Activated T-cell treated with anti-CD3 and anti-CD28 coated beads, Interleukin-2, amount 50 U/mL, for 1 hour (primary cell): Measurements from ENCODE around the gene MAP3K1.

Experiments used
- DNase-seq: peaks from one replicate; pipeline ENCODE4 v3.0.0-alpha.2; 2020

Gene MAP3K1

DNA sequence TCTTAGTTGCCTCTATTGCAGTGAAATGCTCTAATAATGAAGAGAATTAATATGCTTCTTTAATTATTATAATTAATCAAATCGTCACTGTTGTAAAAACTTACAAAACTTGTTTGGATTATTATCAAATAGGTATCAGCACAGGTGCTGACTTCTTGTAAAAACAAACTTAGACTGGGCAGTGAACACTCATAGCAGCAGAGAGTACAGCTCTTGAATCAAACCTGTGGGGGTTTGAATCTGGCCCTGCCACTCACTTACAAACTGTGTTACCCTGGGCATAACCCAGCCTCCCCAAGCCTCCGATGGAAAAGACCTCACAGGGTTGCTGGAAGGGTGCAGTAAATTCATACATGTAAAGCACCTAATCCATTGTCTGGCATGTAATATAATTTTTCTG lies 35.1 kb downstream of the MAP3K1 start:
- no peak for DNase-seq

GRCh38 chr5:56851258-56851941 lies 36.1 kb downstream of the MAP3K1 start:
- DNase-seq: no peak

GRCh38 chr5:56852228-56853000 lies 37.1 kb downstream of the MAP3K1 start:
- no peak for DNase-seq

- DNase-seq: no peak
These were observed 38.3 kb downstream of the MAP3K1 start for GRCh38 chr5:56853698-56854097.

- no peak for DNase-seq
These were observed 39.6 kb downstream of the MAP3K1 start for GRCh38 chr5:56854920-56855319.

DNA sequence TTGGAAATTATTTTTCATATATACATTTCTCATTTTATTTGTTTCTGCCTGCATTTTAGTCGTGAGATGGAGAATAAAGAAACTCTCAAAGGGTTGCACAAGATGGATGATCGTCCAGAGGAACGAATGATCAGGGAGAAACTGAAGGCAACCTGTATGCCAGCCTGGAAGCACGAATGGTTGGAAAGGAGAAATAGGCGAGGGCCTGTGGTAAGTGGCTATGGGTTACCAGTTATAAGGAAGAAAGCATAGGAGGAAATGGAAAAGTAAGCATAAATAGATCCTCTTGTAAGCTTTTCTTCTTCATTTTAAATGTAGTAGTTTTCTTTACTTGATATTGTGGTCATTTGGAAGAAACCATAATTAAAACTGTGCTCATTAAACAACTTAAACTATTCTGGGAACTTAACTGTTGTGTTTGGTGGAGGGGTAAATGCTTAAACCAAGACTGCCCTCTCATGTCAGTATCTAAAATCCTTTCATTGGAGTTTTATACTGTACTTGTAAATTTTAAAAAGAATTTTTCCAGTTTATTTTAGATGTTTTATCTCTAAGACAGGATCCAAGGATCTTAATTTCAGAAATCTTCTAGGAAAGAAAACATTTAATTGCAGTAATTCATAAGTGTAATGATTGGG lies 41.3 kb downstream of the MAP3K1 start:
- no peak for DNase-seq

- no peak for DNase-seq
These were observed 43.6 kb downstream of the MAP3K1 start for GRCh38 chr5:56858777-56859442.

DNA sequence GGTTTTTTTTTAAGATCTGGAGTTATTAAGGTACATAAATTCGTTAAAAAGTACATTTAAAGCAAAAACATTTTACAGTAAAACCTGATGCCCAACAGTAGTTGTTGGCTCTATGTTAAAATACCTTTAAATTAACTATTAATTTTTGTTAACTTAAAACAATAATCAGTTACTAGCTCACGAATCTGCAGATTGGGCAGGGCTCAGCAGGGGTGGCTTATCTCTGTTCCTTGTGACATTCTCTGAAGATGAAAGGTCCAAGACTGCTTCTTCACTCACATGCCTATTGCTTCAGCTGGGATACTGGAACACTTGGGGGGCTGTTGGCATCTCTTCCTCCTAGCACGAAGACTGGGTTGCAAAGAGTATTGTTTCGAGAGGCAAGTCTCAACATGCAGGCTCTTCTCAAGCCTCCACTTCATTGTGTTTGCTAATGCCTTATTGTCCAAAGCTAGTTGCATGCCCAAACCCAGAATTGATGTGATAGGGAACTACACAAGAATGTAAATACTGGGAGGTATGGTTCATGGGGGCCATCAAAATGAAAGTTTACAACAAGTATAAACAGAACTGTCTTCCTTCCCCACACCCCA lies 46.6 kb downstream of the MAP3K1 start:
- no peak for DNase-seq

GRCh38 chr5:56862909-56863308 lies 47.6 kb downstream of the MAP3K1 start:
- no peak for DNase-seq

- no peak for DNase-seq
These were observed 56.4 kb downstream of the MAP3K1 start for GRCh38 chr5:56871777-56872176.

DNA sequence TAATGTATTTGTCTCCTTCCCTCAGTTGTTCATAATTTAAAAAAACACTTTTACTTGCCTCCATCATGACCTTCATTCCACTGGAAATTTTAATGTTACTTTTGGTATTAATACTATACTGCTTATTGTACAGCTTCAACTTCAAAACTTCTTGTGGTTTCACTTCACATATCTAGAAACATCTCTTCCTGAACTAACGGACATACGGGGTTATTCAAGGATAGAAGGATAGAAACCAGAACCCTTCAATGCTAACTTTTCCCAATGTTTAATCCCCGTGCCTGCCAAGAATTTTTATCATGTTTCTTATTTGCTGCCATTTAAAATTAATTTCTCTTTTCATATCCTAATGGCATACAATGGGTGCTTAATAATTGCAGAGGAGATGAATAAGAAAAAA lies 57.7 kb downstream of the MAP3K1 start:
- no peak for DNase-seq

- no peak for DNase-seq
These were observed 61.0 kb downstream of the MAP3K1 start for GRCh38 chr5:56876327-56876726.

- no peak for DNase-seq
These were observed 66.2 kb downstream of the MAP3K1 start for GRCh38 chr5:56881571-56881970.

DNA sequence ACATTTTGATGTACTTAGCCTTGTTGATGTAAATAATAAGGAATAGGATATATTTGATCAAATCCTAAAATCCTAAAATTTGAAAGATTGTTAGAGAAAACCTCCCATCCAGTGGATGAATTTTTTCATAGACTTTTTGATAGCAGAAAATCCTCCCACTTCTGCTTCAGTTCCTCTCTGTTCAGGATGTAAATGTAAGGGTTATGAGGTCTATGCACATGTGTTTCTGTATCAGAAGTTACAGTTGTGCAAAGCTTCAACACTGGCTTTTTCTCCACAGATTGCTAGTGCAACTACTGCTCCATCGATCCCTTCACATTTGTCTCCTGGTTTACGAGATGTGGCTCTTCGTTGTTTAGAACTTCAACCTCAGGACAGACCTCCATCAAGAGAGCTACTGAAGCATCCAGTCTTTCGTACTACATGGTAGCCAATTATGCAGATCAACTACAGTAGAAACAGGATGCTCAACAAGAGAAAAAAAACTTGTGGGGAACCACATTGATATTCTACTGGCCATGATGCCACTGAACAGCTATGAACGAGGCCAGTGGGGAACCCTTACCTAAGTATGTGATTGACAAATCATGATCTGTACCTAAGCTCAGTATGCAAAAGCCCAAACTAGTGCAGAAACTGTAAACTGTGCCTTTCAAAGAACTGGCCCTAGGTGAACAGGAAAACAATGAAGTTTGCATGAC lies 78.1 kb downstream of the MAP3K1 start:
- DNase-seq: no peak

GRCh38 chr5:56896763-56897162 lies 81.4 kb downstream of the MAP3K1 start:
- DNase-seq: no peak

DNA sequence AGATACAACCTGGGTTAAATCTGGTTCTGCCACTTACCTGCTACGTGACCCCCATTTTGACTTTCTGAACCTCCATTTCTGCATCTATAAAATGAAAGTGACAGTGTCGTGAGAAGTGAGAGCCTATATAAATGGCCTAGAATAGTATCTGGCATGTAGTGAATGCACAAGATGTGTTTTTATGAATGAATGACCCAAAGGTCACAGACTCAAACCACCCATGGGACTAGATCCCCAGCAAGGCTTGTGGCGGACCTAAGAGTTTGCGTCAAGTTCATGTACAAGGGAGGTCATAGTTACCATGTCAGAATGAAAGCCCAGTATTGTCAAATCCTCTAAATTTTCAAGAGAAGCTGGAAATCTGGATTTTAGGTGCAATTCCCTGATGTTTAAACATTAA lies 82.9 kb downstream of the MAP3K1 start:
- no peak for DNase-seq

- no peak for DNase-seq
These were observed 85.0 kb downstream of the MAP3K1 start for GRCh38 chr5:56900395-56900794.

GRCh38 chr5:56900858-56901578 lies 85.7 kb downstream of the MAP3K1 start:
- no peak for DNase-seq

DNA sequence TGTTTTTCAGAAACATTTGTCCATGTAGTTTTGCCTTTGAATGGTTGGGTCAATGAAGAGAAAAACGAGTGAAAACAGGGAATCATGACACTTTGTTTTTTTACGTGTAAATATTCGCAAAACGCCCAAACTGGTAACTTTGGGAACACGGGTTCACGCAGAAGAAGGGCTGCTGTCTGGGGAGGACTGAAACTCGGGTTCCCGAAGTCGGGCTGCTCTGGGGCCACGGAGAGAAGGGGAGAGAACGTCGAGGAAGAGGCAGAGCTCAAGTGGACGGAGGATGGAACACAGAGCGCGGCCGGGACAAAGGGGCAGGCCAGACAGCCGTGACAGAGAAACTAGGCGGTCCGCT lies 93.6 kb downstream of the MAP3K1 start:
- DNase-seq: no peak

GRCh38 chr5:56909294-56910209 lies 94.2 kb downstream of the MAP3K1 start, which contains the start of gene SETD9:
TSS of gene SETD9 (plus strand) at chr5:56909596. CDS start at chr5:56909646, 50 bp downstream.
- peak; percentile 86 for DNase-seq
